CD4-positive, alpha-beta T cell (primary cell): ENCODE results near the gene BABAM2. TPM values are rescaled to one million over a fixed set of nuclear protein-coding genes. Genes with fewer than 3 reads are reported as not detected.
A peak's percentile ranks its signal among the peaks of the same experiment; 100 is the strongest.

Source experiments
- ATAC-seq: fragments of 200-7000 bp; cut with Tn5 transposase; one replicate; pipeline ENCODE4 v1.10.0; 2022; ENCODE audit warnings: mild to moderate bottlenecking; ENCODE audit not compliant: poor library complexity
- CTCF ChIA-PET: fragments of 350-600 bp; sonication (Branson Sonifier 250); formaldehyde crosslinking; loops from one replicate; lab custom pipeline; 2021; ENCODE audit warnings: antibody characterized with exemption, inconsistent platforms; lab: Charles Lee
- POLR2A ChIA-PET: fragments of 350-600 bp; sonication (Branson Sonifier 250); formaldehyde crosslinking; loops from one replicate; lab custom pipeline; 2021; ENCODE audit warnings: antibody characterized with exemption, inconsistent platforms; lab: Charles Lee
- DNase-seq, 14 experiments: peaks; one replicate each; pipeline ENCODE4 v3.0.0-alpha.2; 2013 to 2020; ENCODE audit warnings: mixed read lengths in 2 of 14
- H3K27ac ChIP-seq, 2 donors: one replicate each; pipeline versions ENCODE4 v1.5.1 to v1.7.0; 2013; ENCODE audit warnings: low read length in 2 of 2, low read depth in 1 of 2, mild to moderate bottlenecking in 1 of 2
- H3K27me3 ChIP-seq, 2 experiments: 1 replicate in 1 of 2; 2 replicates in 1 of 2; pipeline versions ENCODE4 v1.6.1 to v1.7.0; 2013; ENCODE audit warnings: low read length in 2 of 2, control low read depth in 1 of 2, mild to moderate bottlenecking in 1 of 2, moderate library complexity in 1 of 2; ENCODE audit not compliant: insufficient read depth in 2 of 2, control insufficient read depth in 1 of 2
- H3K36me3 ChIP-seq: one replicate; pipeline ENCODE4 v1.6.1; 2013; ENCODE audit warnings: low read length, control low read depth; ENCODE audit not compliant: insufficient read depth
- H3K4me1 ChIP-seq: one replicate; pipeline ENCODE4 v1.6.1; 2013; ENCODE audit warnings: low read length, control low read depth; ENCODE audit not compliant: insufficient read depth
- H3K4me3 ChIP-seq: one replicate; pipeline ENCODE4 v1.5.1; 2013; ENCODE audit warnings: mild to moderate bottlenecking, low read length, moderate library complexity
- H3K9me3 ChIP-seq, 2 experiments: 1 replicate in 1 of 2; 2 replicates in 1 of 2; pipeline versions ENCODE4 v1.6.1 to v1.7.0; 2013; ENCODE audit warnings: low read length in 2 of 2, mild to moderate bottlenecking in 2 of 2, control low read depth in 1 of 2, moderate library complexity in 1 of 2; ENCODE audit not compliant: control insufficient read depth in 1 of 2, insufficient read depth in 1 of 2
- H3K27ac Mint-ChIP-seq: one replicate; pipeline ENCODE4 v1.8.0; 2020; ENCODE audit warnings: mixed read lengths
- H3K27me3 Mint-ChIP-seq: one replicate; pipeline ENCODE4 v1.8.0; 2021; ENCODE audit warnings: mixed read lengths
- H3K36me3 Mint-ChIP-seq: one replicate; pipeline ENCODE4 v1.8.0; 2021; ENCODE audit warnings: low read depth, mixed read lengths
- H3K4me1 Mint-ChIP-seq: one replicate; pipeline ENCODE4 v1.8.0; 2021; ENCODE audit warnings: low read depth, mixed read lengths
- H3K4me3 Mint-ChIP-seq: one replicate; pipeline ENCODE4 v1.8.0; 2020; ENCODE audit warnings: mild to moderate bottlenecking, mixed read lengths
- H3K9me3 Mint-ChIP-seq: one replicate; pipeline ENCODE4 v1.8.0; 2020; ENCODE audit warnings: mixed read lengths
- CTCF ChIP-seq: fragments of 200-600 bp; IDR thresholded peaks from one replicate; pipeline ENCODE4 v1.8.0; 2022; ENCODE audit warnings: antibody characterized with exemption, mild to moderate bottlenecking
- intact Hi-C, 2 experiments: fragments of 100-400 bp; cut with DNase I in 1 of 2; cut with micrococcal nuclease in 1 of 2; formaldehyde crosslinking; loops; one replicate each; pipeline versions ENCODE4 v1.15.1 to v1.9.0; 2023 to 2025; cut with DNase I, micrococcal nuclease
- total RNA-seq, 174 experiments: library from RNA in 2 of 174; stranded (reverse) in 2 of 174; gene quantifications; one replicate each; pipeline ENCODE4 v1.2.3 and lab custom pipeline; 2021 to 2026

Gene BABAM2
- total RNA-seq, 2 experiments from 2014 or later = 29.2 to 32.8 TPM

- Histone ChIP-seq H3K9me3 (no peaks in the 10 kb centered on the region), H3K27ac (no peak overlapping the region), H3K4me1 (peaks cover 35% of the 10 kb centered on the region), H3K4me3 (no peak overlapping the region), H3K27me3 (no peaks in the 10 kb centered on the region), H3K36me3 (no peaks in the 10 kb centered on the region)
- ATAC-seq (no peak), DNase-seq (no peak)
- ChIA-PET CTCF (interaction anchor here (0.7 kb wide), 1 partner anchor 208 kb away, joined by 4 read pairs; no protein-coding TSS in a partner anchor), POLR2A (no interaction called here)
- Mint-ChIP-seq H3K27ac (no peak overlapping the region), H3K4me3 (no peak overlapping the region), H3K4me1 (peaks cover 19% of the 10 kb centered on the region), H3K27me3 (no peaks in the 10 kb centered on the region), H3K9me3 (no peaks in the 10 kb centered on the region), H3K36me3 (no peaks in the 10 kb centered on the region)
- no peak for TF ChIP-seq CTCF
- intact Hi-C loops = loop anchor here in 1 of 2 experiments (5.0 kb wide), 1 partner anchor 92 kb away; no protein-coding TSS in a partner anchor
Observed at GRCh38 chr2:28345619-28346018, 455.1 kb downstream of the BABAM2 start.

GRCh38 chr2:28346587-28346986, 456.1 kb downstream of the BABAM2 start:
- H3K4me3 Mint-ChIP-seq = no peak overlapping the region
- no peaks in the 10 kb centered on the region for H3K9me3 Mint-ChIP-seq

GRCh38 chr2:28347193-28347592, 456.7 kb downstream of the BABAM2 start:
- no peaks in the 10 kb centered on the region for H3K36me3 ChIP-seq
- ATAC-seq = no peak
- ChIA-PET CTCF (no interaction called here), POLR2A (no interaction called here)
- Mint-ChIP-seq H3K4me1 (peaks cover 19% of the 10 kb centered on the region), H3K9me3 (no peaks in the 10 kb centered on the region), H3K27ac (peak overlapping the region; percentile 44), H3K36me3 (no peaks in the 10 kb centered on the region), H3K27me3 (no peaks in the 10 kb centered on the region), H3K4me3 (no peak overlapping the region)
- TF ChIP-seq CTCF = no peak
- no peak for DNase-seq
- H3K4me1 ChIP-seq = peaks cover 35% of the 10 kb centered on the region
- no peak overlapping the region for H3K27ac ChIP-seq
- intact Hi-C loops = loop anchor here in 1 of 2 experiments (5.0 kb wide), 1 partner anchor 90 kb away; no protein-coding TSS in a partner anchor
- H3K27me3 ChIP-seq = no peaks in the 10 kb centered on the region
- no peaks in the 10 kb centered on the region for H3K9me3 ChIP-seq
- H3K4me3 ChIP-seq = no peak overlapping the region

More at GRCh38 chr2:28346587-28346986, 456.1 kb downstream of the BABAM2 start:
- POLR2A ChIA-PET = no interaction called here
- Mint-ChIP-seq H3K27ac (no peak overlapping the region), H3K27me3 (no peaks in the 10 kb centered on the region), H3K4me1 (peaks cover 19% of the 10 kb centered on the region), H3K36me3 (no peaks in the 10 kb centered on the region)
- no peak for TF ChIP-seq CTCF
- Histone ChIP-seq H3K27ac (no peak overlapping the region), H3K36me3 (no peaks in the 10 kb centered on the region), H3K4me1 (peaks cover 35% of the 10 kb centered on the region), H3K9me3 (no peaks in the 10 kb centered on the region), H3K4me3 (no peak overlapping the region), H3K27me3 (no peaks in the 10 kb centered on the region)
- CTCF ChIA-PET = no interaction called here
- ATAC-seq = no peak
- intact Hi-C loops = loop anchor here in 1 of 2 experiments (5.0 kb wide), 1 partner anchor 91 kb away; no protein-coding TSS in a partner anchor
- no peak for DNase-seq
